ENCODE data around the gene SAYSD1.

The SAYSD1 gene

DNA sequence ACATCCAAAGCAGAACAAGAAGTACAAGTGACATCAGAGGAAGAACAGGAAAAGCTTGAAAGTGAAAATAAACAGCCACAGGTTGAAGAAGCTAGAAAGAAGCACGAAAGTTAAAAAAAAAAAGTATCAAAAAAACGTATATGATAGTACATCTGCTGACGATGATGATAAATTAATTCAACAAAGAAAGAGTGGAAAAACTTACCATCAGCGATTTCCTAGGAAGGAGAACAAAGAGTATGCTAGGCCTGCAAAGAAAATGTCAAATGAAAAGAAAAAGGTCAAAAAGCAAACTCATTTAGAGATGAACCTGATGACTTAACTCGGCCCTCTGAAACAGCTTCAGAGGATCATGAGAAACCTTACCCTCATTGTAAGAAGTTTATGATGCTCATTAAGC lies 3.7 kb downstream of the SAYSD1 start:
- DNase-seq (ENCODE audit: extremely low spot score, insufficient read length, low read depth) (no peak), FAIRE-seq (no peak)

GRCh38 chr6:39108041-39108839 lies 6.7 kb downstream of the SAYSD1 start:
- no peak for FAIRE-seq

DNA sequence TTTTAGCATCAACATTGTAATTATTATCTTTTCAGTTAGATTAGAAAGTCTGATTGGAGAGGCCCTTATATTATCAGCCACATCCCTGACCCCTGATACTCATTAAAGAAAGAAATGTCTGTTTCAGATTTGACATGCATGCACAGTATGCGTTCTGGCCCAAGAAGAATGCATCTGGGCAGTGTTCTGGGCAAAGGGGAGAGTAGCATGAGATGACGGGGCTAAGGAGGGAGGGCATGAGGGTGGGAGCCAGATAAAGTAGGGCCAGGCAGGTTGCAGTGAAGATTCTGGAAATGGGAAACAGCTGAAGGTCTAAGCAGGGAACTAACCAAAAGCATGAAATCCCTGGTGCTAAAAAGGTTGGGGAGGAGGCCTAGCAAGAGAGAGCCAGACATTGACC lies 7.3 kb downstream of the SAYSD1 start:
- FAIRE-seq (no peak), DNase-seq (ENCODE audit: extremely low spot score, insufficient read length, low read depth) (no peak)

More at GRCh38 chr6:39108041-39108839, 6.7 kb downstream of the SAYSD1 start:
- DNase-seq (ENCODE audit: extremely low spot score, insufficient read length, low read depth), result no peak

DNA sequence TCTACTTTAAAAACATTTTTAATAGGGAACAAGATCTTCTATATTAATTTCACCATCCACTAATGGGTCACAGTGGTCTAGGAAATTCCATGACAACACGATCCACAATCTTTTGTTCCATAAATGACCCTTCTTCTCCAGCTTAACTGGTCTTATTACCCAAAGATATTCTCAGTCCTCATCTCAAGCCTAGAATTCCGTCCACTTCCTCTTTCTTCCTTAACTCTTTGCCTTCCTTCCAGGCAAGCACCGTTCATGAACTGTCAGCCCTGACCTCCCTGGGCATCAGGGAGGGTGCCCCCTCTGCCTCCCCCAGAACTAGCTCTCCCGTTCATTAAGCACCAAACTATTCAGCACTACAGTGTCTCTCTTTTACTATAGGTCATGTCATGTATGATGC lies 8.0 kb downstream of the SAYSD1 start:
- DNase-seq (ENCODE audit: extremely low spot score, insufficient read length, low read depth) (no peak), FAIRE-seq (no peak)

DNA sequence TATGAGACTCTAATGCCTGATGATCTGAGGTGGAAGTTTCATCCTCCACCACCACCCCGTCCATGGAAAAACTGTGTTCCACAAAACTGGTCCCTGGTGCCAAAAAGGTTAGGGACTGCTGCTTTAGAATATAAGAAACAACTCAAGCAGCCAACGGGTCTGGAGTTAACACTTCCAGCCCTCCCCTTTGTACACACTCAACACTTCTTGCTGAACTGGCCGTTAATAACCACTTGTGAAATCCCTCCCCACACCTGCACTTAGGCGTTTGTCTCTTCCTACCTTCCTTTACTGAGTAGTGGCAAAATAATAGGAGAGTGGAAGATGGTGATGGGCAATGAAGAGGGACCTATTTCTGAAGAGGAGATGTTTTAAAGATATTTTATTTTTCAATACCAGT lies 10.5 kb downstream of the SAYSD1 start:
- DNase-seq (ENCODE audit: extremely low spot score, insufficient read length, low read depth), result no peak
- no peak for FAIRE-seq

DNA sequence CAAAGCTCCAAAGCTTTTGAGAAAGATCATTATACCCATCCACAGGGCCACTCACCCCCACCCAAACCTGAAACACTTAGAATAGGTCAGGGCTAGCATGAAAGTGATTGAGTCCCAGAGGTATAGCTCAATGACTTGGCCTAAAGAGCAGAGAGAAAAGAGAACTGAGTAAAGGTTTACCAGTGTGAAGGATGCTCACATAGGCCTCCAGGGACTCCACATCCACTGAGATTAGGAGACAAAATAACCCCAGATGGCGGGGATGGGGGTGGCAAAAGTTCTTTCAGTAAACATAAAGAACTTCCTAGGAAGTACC lies 12.2 kb downstream of the SAYSD1 start:
- DNase-seq (ENCODE audit: extremely low spot score, insufficient read length, low read depth) (no peak), FAIRE-seq (no peak)

DNA sequence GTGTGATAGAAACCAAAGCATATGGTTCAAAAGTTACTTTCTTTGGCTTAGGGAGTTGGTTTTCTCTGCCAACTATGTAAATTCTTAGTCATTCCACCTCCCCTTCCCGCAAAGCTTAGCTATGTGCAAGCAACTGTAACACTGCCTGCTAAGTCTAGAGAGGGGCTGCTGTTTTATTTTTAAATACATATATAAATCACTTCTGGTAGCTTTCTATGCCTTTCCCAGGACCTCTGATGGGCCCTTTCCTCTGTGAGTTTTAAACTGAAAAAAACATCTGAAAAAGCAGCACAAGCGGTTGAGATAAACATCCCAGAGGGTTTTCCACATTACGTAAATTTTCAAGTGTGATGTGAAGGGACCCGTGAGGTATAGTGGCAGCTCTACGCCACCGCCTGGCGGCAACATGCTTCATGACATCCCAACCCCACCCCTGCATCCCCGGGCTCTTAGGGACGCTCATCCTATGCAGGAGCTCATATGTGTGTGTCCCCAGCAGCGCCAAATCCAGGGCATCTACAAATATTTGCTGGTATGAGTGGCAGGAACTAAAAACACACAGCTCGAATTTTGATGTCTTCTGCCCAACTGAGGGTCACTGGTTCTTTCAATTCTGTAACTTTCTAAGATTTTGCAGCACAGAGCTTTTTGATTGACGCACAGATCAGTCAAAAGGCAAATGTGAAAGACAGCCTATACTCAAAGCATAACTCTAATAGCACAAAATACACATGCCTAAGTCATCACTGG lies 12.7 kb downstream of the SAYSD1 start:
- no peak for DNase-seq (ENCODE audit: extremely low spot score, insufficient read length, low read depth)
- peak; percentile 62 for FAIRE-seq

DNA sequence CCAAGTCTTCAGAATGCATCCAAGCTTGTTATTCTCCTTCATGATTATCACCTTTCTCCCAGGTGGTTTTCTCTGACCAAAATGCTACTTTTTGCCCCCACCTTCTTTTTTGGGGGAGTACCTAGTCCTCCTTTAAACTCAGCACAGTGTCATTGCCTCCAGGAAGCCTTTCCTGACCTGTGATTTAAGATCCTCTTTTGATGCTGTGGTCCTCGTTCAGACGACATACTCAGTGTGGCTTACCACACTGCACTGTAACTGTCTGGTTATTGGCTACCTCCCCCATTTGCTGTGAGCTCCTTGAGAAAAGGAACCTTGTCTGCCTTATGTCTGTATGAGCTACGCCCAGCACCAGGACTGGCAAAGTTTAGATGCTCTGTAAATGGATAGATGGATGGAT lies 14.6 kb downstream of the SAYSD1 start:
- FAIRE-seq, result no peak
- no peak for DNase-seq (ENCODE audit: extremely low spot score, insufficient read length, low read depth)

- no peak for DNase-seq (ENCODE audit: extremely low spot score, insufficient read length, low read depth)
- no peak for FAIRE-seq
Measured at GRCh38 chr6:39095578-39095977, 19.4 kb downstream of the SAYSD1 start.

- DNase-seq (ENCODE audit: extremely low spot score, insufficient read length, low read depth) (no peak), FAIRE-seq (no peak)
Measured at GRCh38 chr6:39093149-39093708, 21.8 kb downstream of the SAYSD1 start.

DNA sequence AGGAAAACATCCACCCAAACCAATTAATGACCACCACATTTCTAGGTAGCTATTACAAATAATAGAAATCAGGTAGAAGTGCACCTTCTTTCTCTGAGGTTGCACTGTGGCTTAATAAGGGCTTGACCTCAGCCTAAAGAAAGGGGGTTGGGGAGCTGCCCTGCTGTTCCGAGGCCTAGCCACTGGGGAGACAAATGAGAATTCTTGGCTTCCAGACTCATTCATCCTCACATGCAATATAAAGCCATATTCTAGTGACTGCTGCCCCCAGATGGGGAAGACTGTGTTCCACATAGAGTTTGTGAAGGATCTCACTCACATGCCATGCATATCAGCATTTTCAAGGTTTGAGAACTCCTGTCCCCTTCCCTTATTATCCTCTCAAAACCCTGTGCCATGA lies 22.9 kb downstream of the SAYSD1 start:
- DNase-seq (ENCODE audit: extremely low spot score, insufficient read length, low read depth) (no peak), FAIRE-seq (no peak)

- DNase-seq (ENCODE audit: extremely low spot score, insufficient read length, low read depth), result no peak
- no peak for FAIRE-seq
Measured at GRCh38 chr6:39091220-39091619, 23.8 kb downstream of the SAYSD1 start.

DNA sequence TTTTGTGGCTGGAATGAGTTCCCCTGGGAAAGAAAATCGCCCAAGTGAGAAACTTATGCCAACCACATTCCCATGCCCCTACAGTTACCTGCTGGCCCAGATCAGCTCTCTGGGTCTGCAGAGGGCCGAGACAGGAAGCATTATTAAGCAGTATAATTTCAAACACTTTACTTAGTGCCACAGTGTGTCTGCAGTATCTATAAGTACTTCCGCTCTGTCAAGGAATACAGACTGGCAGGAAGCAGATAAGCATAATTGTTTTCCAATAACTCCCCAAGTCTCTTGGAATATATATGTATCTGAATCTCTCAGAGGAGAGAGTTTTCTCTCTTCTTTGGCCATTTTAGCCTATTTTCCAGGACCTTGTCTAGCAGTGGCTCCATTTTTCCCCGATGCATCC lies 24.9 kb downstream of the SAYSD1 start:
- DNase-seq (ENCODE audit: extremely low spot score, insufficient read length, low read depth) (no peak), FAIRE-seq (no peak)

DNA sequence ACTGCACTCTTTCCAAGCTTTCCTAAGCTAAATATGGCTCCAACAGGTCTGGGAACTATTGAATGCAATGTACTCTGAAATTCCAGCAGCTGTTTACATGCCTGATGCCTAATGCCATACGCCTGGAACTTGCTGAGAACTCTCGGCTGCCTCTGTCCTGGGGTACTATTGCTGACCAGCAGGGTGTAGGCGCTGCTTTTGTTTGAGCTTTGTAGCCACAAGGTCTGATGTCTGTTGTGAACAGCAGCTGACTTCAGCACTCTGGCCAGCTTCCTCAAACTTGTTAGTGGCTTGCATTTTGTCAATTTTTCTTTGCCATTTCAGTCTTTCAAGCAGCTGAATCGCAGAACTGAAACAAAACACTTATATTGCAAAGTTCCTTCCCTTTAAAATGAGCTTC lies 26.7 kb downstream of the SAYSD1 start:
- FAIRE-seq, result no peak
- DNase-seq (ENCODE audit: extremely low spot score, insufficient read length, low read depth), result no peak

DNA sequence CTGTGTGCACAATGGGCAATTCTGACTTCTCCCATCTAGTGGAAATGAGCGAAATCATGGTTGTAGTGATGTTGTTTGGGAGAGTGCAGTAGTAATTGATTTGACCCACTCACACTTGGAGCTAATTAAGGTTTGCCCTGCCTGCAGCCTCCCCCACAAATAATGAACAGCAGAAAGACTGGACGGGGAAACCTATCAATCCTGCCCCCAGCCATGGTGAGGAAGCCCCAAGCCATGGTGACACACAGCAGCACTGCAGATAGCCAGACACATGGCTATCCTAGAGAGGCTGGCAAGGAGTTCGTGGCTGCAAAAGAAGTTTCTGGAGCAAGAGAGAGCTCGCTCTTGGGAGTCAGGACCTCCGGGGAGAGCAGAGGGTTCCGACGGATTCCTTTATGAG lies 27.8 kb downstream of the SAYSD1 start:
- no peak for FAIRE-seq

DNA sequence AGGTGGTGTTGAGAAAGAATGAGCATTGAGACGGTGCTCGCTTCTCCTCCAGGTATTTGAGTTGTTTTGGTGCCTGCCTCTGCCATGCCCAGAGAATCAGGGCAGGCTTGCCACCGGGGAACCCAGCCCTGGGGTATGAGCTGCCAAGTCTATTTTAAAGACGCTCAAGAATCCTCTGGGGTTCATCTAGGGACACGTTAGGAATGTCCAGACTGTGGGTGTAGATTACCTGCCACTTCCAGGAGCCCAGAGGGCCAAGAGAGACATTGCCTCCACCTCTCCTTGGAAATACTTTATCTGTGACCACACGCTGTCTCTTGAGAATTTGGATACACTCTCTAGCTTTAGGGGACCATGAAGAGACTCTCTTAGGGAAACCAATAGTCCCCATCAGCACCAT lies 28.3 kb downstream of the SAYSD1 start:
- FAIRE-seq, result no peak
- no peak for DNase-seq (ENCODE audit: extremely low spot score, insufficient read length, low read depth)

More for the DNA sequence above, 27.8 kb downstream of the SAYSD1 start:
- DNase-seq (ENCODE audit: extremely low spot score, insufficient read length, low read depth), result no peak

GRCh38 chr6:39086294-39086693 lies 28.7 kb downstream of the SAYSD1 start:
- DNase-seq (ENCODE audit: extremely low spot score, insufficient read length, low read depth) (peak; percentile 50), FAIRE-seq (peak; percentile 93)

- FAIRE-seq (no peak), DNase-seq (ENCODE audit: extremely low spot score, insufficient read length, low read depth) (no peak)
Measured at GRCh38 chr6:39085129-39085797, 29.7 kb downstream of the SAYSD1 start.

- FAIRE-seq (no peak), DNase-seq (ENCODE audit: extremely low spot score, insufficient read length, low read depth) (no peak)
Measured at GRCh38 chr6:39084506-39084905, 30.5 kb downstream of the SAYSD1 start.

GRCh38 chr6:39083231-39083634 lies 31.8 kb downstream of the SAYSD1 start:
- DNase-seq (ENCODE audit: extremely low spot score, insufficient read length, low read depth) (no peak), FAIRE-seq (no peak)

- DNase-seq (ENCODE audit: extremely low spot score, insufficient read length, low read depth), result no peak
- FAIRE-seq, result no peak
Measured at GRCh38 chr6:39082310-39082709, 32.7 kb downstream of the SAYSD1 start.
